Thyroid gland (tissue), 4 donors: Measurements from ENCODE around the gene TYROBP.

Experiments used
- POLR2A ChIP-seq, 2 donors: fragments of 450-650 bp; IDR thresholded peaks; one replicate each; pipeline ENCODE4 v1.6.1; 2017; ENCODE audit warnings: antibody characterized with exemption in 2 of 2, mild to moderate bottlenecking in 2 of 2, moderate library complexity in 1 of 2
- TF ChIP-seq, protein P1 (sequence below), 6 experiments: fragments of 200-600 bp in 3 of 6; fragments of 450-650 bp in 3 of 6; sonication (generic) in 3 of 6; IDR thresholded peaks; one replicate each; pipeline ENCODE4 v1.5.1; 2016 to 2019; ENCODE audit warnings: antibody characterized with exemption in 6 of 6, mild to moderate bottlenecking in 2 of 6, inconsistent platforms in 1 of 6, moderate library complexity in 1 of 6

DNA sequence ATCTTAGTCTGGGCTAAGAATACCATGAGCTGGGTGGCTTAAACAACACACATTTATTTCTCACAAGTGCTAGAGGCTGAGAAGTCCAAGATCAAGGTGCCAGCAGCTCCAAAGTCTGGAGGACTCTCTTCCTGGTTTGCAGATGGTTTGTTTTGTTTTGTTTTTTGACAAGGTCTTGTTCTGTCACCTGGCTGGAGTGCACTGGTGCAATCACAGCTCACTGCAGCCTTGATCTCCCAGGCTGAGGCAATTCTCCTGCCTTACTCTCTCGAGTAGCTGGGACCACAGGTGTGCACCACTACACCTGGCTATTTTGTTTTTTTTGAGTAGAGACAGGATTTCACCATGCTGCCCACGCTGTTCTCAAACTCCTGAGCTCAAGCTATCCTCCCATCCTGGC lies 24.2 kb downstream of the TYROBP start:
- TF ChIP-seq, protein P1, sequence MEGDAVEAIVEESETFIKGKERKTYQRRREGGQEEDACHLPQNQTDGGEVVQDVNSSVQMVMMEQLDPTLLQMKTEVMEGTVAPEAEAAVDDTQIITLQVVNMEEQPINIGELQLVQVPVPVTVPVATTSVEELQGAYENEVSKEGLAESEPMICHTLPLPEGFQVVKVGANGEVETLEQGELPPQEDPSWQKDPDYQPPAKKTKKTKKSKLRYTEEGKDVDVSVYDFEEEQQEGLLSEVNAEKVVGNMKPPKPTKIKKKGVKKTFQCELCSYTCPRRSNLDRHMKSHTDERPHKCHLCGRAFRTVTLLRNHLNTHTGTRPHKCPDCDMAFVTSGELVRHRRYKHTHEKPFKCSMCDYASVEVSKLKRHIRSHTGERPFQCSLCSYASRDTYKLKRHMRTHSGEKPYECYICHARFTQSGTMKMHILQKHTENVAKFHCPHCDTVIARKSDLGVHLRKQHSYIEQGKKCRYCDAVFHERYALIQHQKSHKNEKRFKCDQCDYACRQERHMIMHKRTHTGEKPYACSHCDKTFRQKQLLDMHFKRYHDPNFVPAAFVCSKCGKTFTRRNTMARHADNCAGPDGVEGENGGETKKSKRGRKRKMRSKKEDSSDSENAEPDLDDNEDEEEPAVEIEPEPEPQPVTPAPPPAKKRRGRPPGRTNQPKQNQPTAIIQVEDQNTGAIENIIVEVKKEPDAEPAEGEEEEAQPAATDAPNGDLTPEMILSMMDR (IDR thresholded peaks at IDR 0.05): no peak
- no peak for TF ChIP-seq POLR2A (IDR thresholded peaks at IDR 0.05)
